Measurements from ENCODE around the gene KCNJ1. TPM values are rescaled to one million over a fixed set of nuclear protein-coding genes. Genes with fewer than 3 reads are reported as not detected.

KCNJ1 gene
- polyA plus RNA-seq, 1 donor, result not detected

DNA sequence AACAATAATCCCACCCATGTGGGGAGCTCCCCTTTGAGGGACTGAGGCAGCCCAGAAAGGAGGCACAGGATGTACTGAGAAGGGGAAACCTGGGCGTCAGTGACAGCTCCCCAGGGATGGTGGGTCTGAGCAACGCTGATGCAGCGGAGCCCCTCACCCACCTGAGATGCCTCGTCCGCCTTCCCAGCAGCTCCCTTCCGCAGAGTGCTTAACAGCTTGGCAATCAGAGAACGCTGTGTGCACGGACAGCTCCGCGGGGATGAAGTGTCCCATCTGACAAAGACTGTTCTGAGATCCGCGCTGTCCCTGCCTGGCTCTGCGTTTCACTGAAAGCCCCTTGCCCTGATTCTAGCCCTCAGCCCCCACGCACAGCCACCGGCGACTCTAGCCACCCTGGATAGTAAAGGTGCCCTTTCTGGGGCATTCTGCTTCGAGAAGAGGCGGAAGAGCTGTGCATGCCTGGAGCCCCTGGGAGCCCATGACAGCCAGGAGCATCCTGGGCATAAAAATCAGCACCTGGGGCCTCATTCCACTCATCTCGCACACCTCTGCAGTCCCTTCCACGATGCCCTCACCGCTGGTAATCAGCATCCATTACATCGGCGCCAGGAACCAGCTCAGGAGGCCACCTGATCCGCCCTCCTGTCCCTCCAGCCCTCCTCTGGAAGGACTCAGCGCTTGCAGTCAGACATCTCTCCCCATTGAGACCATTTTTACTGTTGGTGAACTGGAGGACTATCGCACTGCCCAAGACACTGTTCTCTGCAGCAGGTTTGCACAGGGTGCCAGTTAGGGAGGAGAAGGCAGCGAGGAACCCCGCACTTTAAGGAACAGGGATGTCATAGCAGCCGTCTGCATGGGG, 34.8 kb upstream of the KCNJ1 start:
- Histone ChIP-seq H3K27ac (ENCODE audit: low read length) (no peak overlapping the region), H3K36me3 (ENCODE audit: control insufficient read depth, insufficient read depth, low read length) (no peaks in the 10 kb centered on the region), H3K4me3 (ENCODE audit: low read length) (no peak overlapping the region), H3K27me3 (ENCODE audit: control insufficient read depth, insufficient read depth, low read length) (peaks cover 67% of the 10 kb centered on the region), H3K4me1 (ENCODE audit: control insufficient read depth, insufficient read depth, low read length) (no peaks in the 10 kb centered on the region), H3K9me3 (ENCODE audit: control insufficient read depth, low read depth, low read length) (no peaks in the 10 kb centered on the region)
- WGBS (ENCODE audit: insufficient coverage, low lambda C conversion rate), result no CpG with 5 or more reads among the region's 29 CpGs
- DNase-seq, result no peak

DNA sequence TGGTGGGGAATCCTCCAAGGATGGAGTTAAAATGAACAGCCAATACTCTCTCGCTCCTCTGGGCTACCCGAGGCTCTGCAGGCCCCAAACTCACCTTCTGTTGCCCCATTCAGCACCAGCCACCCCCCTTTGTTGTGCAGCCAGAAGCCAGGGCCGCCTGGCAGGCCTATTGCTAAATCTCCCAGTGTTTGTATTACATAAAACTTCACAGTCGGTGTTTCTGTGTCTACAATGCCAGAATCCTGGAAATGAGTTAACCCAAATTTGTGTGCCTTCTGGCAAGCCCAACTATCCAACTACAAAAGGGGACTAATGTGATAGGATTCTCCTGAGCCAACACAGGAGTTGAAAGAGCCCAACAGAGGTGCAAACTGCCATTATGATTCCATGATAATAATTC, 33.4 kb upstream of the KCNJ1 start:
- no peaks in the 10 kb centered on the region for H3K4me1 ChIP-seq (ENCODE audit: control insufficient read depth, insufficient read depth, low read length)
- WGBS (ENCODE audit: insufficient coverage, low lambda C conversion rate), result no CpG with 5 or more reads among the region's 4 CpGs

DNA sequence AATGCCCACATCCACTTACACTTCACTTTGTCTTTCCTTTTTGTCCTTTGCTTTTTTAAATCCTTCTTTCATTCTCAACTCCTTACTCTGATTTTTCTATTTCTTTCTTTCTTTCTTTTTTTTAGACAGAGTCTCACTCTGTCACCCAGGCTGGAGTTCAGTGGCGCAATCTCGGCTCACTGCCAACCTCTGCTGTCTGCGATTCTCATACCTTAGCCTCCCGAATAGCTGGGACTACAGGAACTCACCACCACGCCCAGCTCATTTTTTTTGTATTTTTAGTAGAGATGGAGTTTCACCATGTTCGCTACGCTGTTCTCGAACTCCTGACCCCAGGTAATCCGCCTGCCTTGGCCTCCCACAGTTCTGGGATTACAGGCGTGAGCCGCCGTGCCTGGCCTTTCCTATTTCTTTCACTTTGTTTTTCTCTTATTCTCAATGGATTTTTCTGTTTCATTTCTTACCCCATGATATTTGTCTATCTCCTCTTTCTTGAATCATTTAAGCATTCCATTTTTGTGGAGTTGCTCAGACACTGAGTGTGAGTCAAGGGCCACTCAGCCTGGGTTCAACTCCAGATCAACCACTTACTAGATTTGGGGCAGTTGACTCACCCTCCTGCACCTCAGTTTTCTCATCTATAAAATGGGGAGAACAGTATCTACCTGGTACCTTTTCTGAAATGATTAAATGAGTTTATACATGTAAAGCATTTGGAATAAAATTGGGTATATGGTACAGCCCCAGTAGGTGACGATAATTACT, 31.7 kb upstream of the KCNJ1 start:
- no peaks in the 10 kb centered on the region for H3K36me3 ChIP-seq (ENCODE audit: control insufficient read depth, insufficient read depth, low read length)
- no peaks in the 10 kb centered on the region for H3K9me3 ChIP-seq (ENCODE audit: control insufficient read depth, low read depth, low read length)
- peaks cover 38% of the 10 kb centered on the region for H3K27me3 ChIP-seq (ENCODE audit: control insufficient read depth, insufficient read depth, low read length)
- H3K4me1 ChIP-seq (ENCODE audit: control insufficient read depth, insufficient read depth, low read length), result no peaks in the 10 kb centered on the region
- DNase-seq, result no peak
- no peak overlapping the region for H3K27ac ChIP-seq (ENCODE audit: low read length)
- H3K4me3 ChIP-seq (ENCODE audit: low read length), result no peak overlapping the region
- WGBS (ENCODE audit: insufficient coverage, low lambda C conversion rate), result 99% methylated on average over 8 of the region's 13 CpGs

More for the DNA sequence above, 33.4 kb upstream of the KCNJ1 start:
- H3K4me3 ChIP-seq (ENCODE audit: low read length), result no peak overlapping the region
- peaks cover 54% of the 10 kb centered on the region for H3K27me3 ChIP-seq (ENCODE audit: control insufficient read depth, insufficient read depth, low read length)
- no peaks in the 10 kb centered on the region for H3K36me3 ChIP-seq (ENCODE audit: control insufficient read depth, insufficient read depth, low read length)
- H3K9me3 ChIP-seq (ENCODE audit: control insufficient read depth, low read depth, low read length), result no peaks in the 10 kb centered on the region
- no peak overlapping the region for H3K27ac ChIP-seq (ENCODE audit: low read length)
- no peak for DNase-seq

DNA sequence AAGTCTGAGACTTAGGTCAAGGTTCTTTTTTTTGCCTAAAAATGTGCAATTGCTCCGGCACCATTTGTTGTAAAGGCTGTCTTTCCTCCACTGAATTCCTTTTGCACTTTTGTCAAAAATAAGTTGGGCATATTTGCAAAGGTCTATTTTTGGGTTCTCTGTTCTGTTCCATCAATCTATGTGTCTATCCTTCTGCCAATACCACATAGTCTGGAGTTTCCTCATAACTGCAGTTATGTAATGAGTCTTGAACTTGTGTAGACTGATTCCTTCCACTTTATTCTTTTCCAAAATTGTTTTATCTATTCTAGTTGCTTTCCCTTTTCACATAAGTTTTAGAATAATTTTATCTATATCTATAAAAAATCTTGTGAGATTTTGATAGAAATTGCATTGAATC, 30.7 kb upstream of the KCNJ1 start:
- no peak for DNase-seq
- Histone ChIP-seq H3K36me3 (ENCODE audit: control insufficient read depth, insufficient read depth, low read length) (no peaks in the 10 kb centered on the region), H3K4me3 (ENCODE audit: low read length) (no peak overlapping the region), H3K9me3 (ENCODE audit: control insufficient read depth, low read depth, low read length) (no peaks in the 10 kb centered on the region), H3K4me1 (ENCODE audit: control insufficient read depth, insufficient read depth, low read length) (no peaks in the 10 kb centered on the region), H3K27me3 (ENCODE audit: control insufficient read depth, insufficient read depth, low read length) (peaks cover 28% of the 10 kb centered on the region), H3K27ac (ENCODE audit: low read length) (no peak overlapping the region)
- no CpG with 5 or more reads among the region's 1 CpG for WGBS (ENCODE audit: insufficient coverage, low lambda C conversion rate)

DNA sequence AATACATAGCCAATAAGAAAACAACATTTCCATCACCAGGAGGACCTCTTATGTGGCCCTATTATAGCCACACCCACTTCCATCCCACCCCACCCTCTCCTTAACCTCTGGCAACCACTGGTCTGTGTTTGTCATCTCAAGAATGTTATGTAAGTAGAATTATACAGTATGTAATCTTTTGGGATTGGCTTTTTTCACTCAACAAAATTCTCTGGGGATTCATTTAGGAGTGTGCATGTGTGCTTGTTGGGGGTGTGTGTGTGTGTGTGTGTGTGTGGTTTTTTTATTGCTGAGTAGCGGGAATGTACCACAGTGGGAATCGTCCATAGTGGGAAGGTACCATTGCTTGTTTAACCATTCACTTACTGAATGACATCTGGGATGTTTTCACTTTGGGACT, 29.3 kb upstream of the KCNJ1 start:
- no peak overlapping the region for H3K4me3 ChIP-seq (ENCODE audit: low read length)
- H3K27me3 ChIP-seq (ENCODE audit: control insufficient read depth, insufficient read depth, low read length), result peaks cover 21% of the 10 kb centered on the region
- H3K4me1 ChIP-seq (ENCODE audit: control insufficient read depth, insufficient read depth, low read length), result no peaks in the 10 kb centered on the region
- no peaks in the 10 kb centered on the region for H3K9me3 ChIP-seq (ENCODE audit: control insufficient read depth, low read depth, low read length)
- no peaks in the 10 kb centered on the region for H3K36me3 ChIP-seq (ENCODE audit: control insufficient read depth, insufficient read depth, low read length)
- H3K27ac ChIP-seq (ENCODE audit: low read length), result no peak overlapping the region
- WGBS (ENCODE audit: insufficient coverage, low lambda C conversion rate), result no CpG with 5 or more reads among the region's 2 CpGs
- DNase-seq, result no peak

DNA sequence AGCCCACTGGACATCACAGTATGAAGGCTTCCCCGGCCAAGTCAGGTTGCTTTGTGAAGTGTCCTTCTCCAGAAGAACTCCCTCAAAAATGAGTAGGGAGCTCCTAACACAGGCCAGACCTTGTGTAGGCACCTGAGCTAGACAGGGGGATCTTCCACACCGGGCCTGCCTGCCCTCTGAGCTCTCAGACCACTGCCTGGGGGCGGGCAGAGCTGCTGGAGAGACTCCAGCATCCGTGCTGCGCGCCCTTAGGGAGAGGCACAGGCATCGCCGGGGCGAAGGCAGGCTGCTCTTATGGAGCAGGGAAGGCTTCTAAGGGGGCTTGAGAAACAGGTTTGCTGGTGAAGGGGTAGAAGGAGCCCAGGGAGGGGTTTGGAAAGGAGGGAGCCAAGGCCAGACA, 28.4 kb upstream of the KCNJ1 start:
- H3K36me3 ChIP-seq (ENCODE audit: control insufficient read depth, insufficient read depth, low read length), result no peaks in the 10 kb centered on the region
- no peak for DNase-seq
- peaks cover 1% of the 10 kb centered on the region for H3K9me3 ChIP-seq (ENCODE audit: control insufficient read depth, low read depth, low read length)
- no peak overlapping the region for H3K27ac ChIP-seq (ENCODE audit: low read length)
- H3K4me3 ChIP-seq (ENCODE audit: low read length), result no peak overlapping the region
- no CpG with 5 or more reads among the region's 9 CpGs for WGBS (ENCODE audit: insufficient coverage, low lambda C conversion rate)
- H3K27me3 ChIP-seq (ENCODE audit: control insufficient read depth, insufficient read depth, low read length), result peaks cover 18% of the 10 kb centered on the region
- peaks cover 4% of the 10 kb centered on the region for H3K4me1 ChIP-seq (ENCODE audit: control insufficient read depth, insufficient read depth, low read length)

DNA sequence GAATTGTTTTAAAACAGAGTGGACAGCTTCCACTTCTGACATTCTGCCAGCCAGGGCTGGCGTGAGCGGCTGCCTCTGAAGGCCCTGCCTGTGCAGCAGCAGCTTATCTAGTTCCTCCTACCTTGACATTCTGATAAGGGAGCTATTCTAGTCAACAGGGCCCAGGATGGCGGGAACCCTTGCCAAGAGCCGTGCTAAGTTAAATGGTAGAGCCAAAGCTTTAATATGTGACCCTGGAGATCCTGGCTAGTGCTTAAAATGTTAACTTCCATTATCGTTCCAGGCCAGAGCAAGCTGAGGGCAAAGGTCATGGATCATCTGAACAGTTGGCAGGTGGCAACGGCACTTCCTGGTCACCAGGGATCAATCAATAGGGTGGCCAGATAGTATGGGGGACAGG, 27.6 kb upstream of the KCNJ1 start:
- Histone ChIP-seq H3K27ac (ENCODE audit: low read length) (no peak overlapping the region), H3K27me3 (ENCODE audit: control insufficient read depth, insufficient read depth, low read length) (peaks cover 24% of the 10 kb centered on the region), H3K9me3 (ENCODE audit: control insufficient read depth, low read depth, low read length) (peaks cover 2% of the 10 kb centered on the region), H3K36me3 (ENCODE audit: control insufficient read depth, insufficient read depth, low read length) (no peaks in the 10 kb centered on the region), H3K4me3 (ENCODE audit: low read length) (no peak overlapping the region), H3K4me1 (ENCODE audit: control insufficient read depth, insufficient read depth, low read length) (peaks cover 10% of the 10 kb centered on the region)
- peak in 1 of 2 donors; percentile 51 for DNase-seq
- WGBS (ENCODE audit: insufficient coverage, low lambda C conversion rate), result no CpG with 5 or more reads among the region's 6 CpGs

DNA sequence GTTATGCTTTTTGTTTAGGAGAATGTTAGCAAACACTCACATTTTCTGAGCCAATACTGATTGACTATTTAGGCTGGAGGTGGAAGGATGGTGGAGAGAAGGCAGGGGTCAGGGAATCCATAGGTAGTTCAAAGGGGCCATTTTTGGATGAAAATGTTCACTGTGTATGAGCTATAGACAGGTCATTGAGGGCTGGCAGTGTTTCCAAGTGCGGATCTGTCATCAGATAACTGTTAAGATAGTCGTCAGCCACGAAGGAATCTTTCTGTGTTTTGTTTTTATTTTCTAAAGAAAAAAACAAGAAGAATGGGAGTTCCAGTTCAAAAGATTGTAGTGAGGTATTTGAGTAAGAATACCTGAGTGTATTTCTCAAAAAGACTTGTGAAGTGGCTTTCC, 27.2 kb upstream of the KCNJ1 start:
- H3K4me1 ChIP-seq (ENCODE audit: control insufficient read depth, insufficient read depth, low read length), result peaks cover 10% of the 10 kb centered on the region
- no peak for DNase-seq
- H3K27ac ChIP-seq (ENCODE audit: low read length), result no peak overlapping the region
- no peak overlapping the region for H3K4me3 ChIP-seq (ENCODE audit: low read length)
- 30% methylated on average over 2 of the region's 3 CpGs for WGBS (ENCODE audit: insufficient coverage, low lambda C conversion rate)
- H3K36me3 ChIP-seq (ENCODE audit: control insufficient read depth, insufficient read depth, low read length), result no peaks in the 10 kb centered on the region
- H3K9me3 ChIP-seq (ENCODE audit: control insufficient read depth, low read depth, low read length), result peaks cover 2% of the 10 kb centered on the region
- peaks cover 28% of the 10 kb centered on the region for H3K27me3 ChIP-seq (ENCODE audit: control insufficient read depth, insufficient read depth, low read length)

DNA sequence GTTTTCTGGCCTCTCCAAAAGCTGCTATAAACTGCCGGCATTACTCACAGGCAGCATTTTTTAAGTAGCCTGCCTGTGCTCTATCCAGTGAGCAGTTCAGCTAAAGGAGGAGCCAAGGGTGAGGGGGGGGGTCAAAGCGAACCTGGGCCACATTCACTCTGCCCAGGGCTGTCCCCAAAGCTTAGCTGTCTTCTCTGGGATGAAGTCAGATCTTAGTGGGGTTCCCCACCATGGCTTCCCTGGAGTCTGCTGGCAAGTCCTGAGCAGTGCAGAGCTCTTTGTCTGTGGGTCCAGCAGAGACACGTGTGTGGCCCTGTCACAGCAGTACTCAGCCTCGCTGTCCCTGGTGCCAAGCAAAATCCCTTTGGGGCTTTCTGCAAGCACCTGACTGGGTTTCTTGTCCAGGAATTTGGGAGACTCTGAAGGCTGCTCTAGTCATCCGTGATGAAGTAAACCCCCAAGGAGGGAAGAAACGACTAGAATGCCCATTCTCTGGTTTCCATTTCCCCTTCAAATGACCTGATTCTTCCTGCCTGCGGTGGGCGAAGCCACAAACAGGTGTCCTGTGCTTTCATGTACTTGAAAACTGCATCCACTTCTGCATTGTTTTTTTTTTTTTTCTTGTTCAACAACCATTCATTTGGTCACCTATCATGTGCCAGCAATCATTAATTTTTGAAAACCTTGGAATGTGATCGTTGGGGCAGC, 26.6 kb upstream of the KCNJ1 start:
- no peak for DNase-seq
- H3K4me3 ChIP-seq (ENCODE audit: low read length), result no peak overlapping the region
- WGBS (ENCODE audit: insufficient coverage, low lambda C conversion rate), result 75% methylated on average over 2 of the region's 9 CpGs
- no peak overlapping the region for H3K27ac ChIP-seq (ENCODE audit: low read length)
- peaks cover 10% of the 10 kb centered on the region for H3K4me1 ChIP-seq (ENCODE audit: control insufficient read depth, insufficient read depth, low read length)
- H3K27me3 ChIP-seq (ENCODE audit: control insufficient read depth, insufficient read depth, low read length), result peaks cover 32% of the 10 kb centered on the region
- H3K9me3 ChIP-seq (ENCODE audit: control insufficient read depth, low read depth, low read length), result peaks cover 2% of the 10 kb centered on the region
- no peaks in the 10 kb centered on the region for H3K36me3 ChIP-seq (ENCODE audit: control insufficient read depth, insufficient read depth, low read length)

DNA sequence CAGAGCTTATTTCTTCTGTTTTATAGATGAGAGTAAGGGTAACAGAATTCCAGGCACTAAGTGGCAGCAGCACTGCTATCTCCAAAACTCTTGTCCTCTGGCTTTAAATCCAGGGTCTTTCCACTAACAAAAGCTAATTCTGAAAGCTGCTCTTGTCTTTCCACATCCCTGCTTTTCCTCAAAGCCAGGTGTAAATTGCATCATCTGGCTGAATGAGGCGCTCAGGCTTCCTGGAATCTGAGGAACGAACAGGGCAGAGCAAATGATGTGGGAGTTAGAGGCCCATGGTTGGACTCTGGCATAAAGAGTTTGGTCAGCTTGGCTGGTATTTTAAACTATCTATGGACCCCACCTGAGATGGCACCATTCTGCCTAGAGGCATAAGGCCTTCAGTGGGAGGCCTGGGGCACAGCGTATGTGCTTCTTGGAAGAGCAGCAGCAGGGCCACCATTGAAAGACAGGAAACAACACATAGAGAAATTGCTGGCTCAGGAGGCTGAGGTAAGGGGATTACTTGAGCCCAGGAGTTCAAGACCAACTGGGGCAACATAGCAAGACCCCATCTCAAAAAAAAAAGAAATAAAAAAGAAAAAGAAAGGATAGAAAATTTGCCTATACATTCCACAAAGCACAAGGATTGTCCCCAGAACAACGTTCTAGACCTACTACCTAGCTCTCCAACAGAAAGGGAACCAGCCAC, 25.9 kb upstream of the KCNJ1 start:
- Histone ChIP-seq H3K36me3 (ENCODE audit: control insufficient read depth, insufficient read depth, low read length) (no peaks in the 10 kb centered on the region), H3K27me3 (ENCODE audit: control insufficient read depth, insufficient read depth, low read length) (peaks cover 36% of the 10 kb centered on the region), H3K27ac (ENCODE audit: low read length) (no peak overlapping the region), H3K9me3 (ENCODE audit: control insufficient read depth, low read depth, low read length) (peaks cover 2% of the 10 kb centered on the region), H3K4me1 (ENCODE audit: control insufficient read depth, insufficient read depth, low read length) (peaks cover 10% of the 10 kb centered on the region), H3K4me3 (ENCODE audit: low read length) (no peak overlapping the region)
- no peak for DNase-seq
- no CpG with 5 or more reads among the region's 4 CpGs for WGBS (ENCODE audit: insufficient coverage, low lambda C conversion rate)
